GM03348 (cell line): Measurements from ENCODE around the gene GNAQ.
"Not testable (repeated sequence)": the region's sequence is repeated elsewhere in the genome, so short reads cannot be mapped to it uniquely, and the experiment has no call there.

Experiments used
- DNase-seq: peaks from one replicate; pipeline ENCODE4 v3.0.0; 2012; ENCODE audit warnings: low spot score

Gene GNAQ

GRCh38 chr9:77731008-77731698 is 300.5 kb downstream of the GNAQ start:
- no peak for DNase-seq

DNA sequence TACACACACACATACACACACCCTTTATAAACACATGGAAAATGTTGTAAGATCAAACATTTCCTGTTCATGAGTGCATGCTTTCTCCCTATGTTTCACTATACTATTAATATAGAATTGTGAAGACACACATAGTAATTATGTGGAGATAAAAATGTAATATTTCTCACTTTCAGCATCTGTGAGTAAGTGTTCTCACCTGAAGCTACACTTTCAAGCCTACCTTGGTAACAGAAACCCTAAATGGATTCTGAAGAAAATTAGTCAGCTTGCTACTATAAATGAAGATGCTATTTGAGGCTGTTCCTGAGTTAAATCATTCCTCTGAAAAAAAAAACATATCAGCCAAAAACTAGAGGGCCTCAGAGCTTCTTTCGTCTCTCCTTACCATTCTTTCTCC is 302.4 kb downstream of the GNAQ start:
- DNase-seq, result no peak

GRCh38 chr9:77726814-77727213 is 304.8 kb downstream of the GNAQ start:
- no peak for DNase-seq

DNA sequence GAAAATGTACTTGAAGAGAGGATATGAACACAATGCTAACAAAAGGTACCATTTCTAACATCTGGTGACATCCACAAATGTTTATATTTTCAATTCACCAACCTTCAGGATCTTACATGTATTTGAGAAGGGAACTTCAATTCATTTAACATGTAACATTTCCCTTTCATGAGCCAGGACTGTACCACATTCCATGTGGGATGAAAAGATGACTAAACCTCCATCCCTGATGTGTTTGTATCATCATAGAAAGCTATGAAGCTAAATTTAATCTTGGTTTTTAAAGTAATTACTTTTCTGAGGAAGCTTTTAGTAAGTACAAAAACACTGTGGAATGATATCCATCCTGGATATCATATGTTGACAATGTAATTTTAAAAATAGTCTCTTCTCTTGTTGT is 305.3 kb downstream of the GNAQ start:
- no peak for DNase-seq

- no peak for DNase-seq
Measured at GRCh38 chr9:77725820-77726219, 305.8 kb downstream of the GNAQ start.

DNA sequence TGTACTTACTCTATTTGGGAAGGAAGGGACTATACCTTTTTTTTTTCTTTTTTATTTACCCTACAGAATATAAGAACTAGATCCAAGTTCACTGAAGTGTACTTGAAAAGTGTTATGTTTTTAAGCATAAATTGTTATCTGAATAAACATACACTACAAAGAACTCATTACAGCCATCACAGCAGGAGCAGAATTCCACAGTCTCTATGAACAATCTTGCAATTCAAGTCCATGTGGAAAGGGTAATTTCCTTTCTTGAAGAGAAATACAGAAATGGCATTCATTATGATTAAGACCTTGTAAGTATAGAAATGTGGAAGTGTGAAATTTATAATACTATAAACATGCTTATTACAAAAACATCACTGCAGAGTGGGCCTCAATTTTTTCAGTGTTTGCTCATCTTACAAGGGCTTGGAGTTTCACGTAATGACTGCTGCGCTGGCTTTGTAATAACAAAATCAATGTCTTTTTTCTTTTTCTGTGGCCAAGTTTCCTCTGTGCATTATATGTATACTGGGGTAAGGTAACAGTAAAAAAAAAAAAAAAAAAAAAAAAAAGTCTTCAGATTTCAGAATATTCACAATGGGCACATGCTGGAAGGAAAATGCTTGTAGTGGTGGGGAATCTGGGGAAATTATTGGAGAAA is 306.4 kb downstream of the GNAQ start:
- no peak for DNase-seq

DNA sequence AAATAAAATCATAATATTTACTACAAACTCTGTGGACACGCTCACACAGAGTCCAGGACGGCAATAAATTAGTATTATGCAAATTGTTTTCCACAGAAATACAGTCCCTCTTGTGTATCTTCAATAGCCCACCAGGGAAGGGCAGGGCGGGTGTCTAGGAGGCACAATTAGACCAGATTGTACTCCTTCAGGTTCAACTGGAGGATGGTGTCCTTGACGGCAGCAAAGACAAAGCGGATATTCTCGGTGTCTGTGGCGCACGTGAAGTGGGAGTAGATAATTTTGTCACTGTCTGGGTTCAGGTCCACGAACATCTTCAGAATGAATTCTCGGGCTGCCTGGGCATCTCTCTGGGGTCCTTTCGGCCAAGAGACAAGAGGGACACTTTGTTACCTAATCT is 310.5 kb downstream of the GNAQ start:
- DNase-seq, result not testable (repeated sequence)

DNA sequence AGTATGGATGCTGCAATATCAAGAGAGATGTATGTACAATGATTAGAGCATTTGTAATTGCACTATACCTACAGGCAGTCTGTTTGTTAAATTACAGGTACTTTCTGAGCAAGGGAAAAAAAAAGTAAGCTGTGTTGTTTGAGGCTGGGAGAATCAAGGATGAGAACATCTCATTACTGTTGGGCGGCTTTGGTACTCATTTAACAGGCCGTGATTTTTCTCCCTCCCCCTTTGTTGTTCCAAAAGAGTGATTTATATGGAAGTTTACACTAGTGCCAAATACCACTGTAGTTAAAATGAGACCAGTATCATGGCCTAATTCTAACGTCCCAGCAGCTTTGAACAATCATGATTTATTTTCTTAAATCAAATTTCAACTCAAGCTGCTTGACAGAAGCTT is 312.3 kb downstream of the GNAQ start:
- no peak for DNase-seq

DNA sequence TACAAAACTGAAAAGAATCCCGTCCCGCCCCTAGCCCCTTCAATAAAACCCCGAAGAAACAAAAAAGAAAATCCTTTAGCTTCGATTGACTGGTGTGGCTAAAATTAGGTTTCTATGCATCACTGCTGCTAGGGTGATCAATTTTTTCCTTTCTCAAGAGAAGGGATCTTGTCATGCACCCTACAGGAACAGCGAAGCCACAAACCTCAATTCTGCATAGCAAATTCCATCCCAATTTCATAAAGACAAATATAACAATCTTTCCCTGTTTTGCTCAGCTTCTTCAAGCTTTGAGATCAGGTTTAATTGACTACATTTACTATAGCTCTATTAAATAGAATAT is 313.3 kb downstream of the GNAQ start:
- not testable (repeated sequence) for DNase-seq

GRCh38 chr9:77717608-77718297 is 313.9 kb downstream of the GNAQ start:
- peak; percentile 41 for DNase-seq

GRCh38 chr9:77714077-77714549 is 317.5 kb downstream of the GNAQ start:
- DNase-seq, result peak; percentile 32

DNA sequence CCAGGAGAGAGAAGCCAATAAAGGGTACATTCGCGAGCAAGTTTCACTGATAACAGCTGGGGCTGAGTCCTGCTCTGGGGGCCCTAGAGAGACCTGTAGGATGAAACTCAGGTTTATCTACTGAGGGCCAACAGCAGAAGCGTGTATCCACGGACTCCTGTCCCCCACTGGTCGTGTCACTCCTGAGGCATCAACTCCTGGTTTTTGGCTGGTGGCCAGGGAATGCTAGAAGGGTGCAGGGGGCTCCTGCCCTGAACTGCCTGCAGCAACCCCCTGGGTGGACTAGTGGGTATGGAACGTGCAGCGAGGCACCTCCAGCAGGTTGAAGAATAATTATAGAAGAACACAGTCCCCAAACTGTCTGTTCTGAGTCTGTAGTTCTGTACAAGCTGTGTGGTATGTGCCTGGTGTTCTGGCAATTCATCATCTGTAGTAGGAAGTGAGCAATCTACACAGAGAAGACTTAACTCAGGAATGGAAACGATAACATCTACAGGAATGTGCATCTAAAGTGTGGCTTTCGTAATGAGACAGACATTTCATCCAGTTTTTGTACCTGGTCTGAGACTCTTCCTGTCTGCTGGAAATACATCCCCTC is 319.0 kb downstream of the GNAQ start:
- DNase-seq, result peak; percentile 77

DNA sequence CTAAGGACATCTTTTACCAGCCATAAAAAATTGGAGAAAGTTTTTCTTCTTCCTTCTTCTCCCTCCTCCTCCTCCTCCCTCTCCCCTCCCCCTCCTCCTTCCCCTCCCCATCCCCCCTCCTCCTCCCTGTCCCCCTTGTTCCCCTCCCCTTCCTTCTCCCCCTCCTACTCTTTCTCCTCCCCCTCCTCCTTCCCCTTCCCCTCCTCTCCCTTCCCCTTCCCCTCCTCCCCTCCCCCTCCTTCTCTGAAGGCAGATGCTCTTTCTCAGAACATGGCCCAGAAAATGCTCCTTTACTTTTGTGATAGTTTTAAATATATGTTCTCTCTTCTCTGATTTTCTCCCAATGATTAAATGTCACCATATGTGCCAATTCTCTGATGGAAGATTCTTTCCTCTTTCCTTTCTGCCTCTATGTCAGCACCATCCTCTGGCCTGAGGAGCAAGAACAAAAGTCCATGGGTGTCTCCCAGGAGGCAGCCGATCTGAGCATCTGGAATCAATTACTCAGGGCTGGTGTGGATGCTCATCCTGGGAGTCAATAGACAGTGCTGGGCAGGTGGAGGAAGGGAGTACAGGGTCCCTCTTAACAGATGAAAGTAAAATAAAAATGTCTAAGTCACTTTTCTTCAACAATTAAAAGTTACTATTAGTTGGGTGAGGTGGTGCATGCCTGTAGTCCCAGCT is 320.5 kb downstream of the GNAQ start:
- no peak for DNase-seq

- DNase-seq, result no peak
Measured at GRCh38 chr9:77710316-77710715, 321.3 kb downstream of the GNAQ start.

GRCh38 chr9:77708064-77708815 is 323.4 kb downstream of the GNAQ start:
- no peak for DNase-seq

DNA sequence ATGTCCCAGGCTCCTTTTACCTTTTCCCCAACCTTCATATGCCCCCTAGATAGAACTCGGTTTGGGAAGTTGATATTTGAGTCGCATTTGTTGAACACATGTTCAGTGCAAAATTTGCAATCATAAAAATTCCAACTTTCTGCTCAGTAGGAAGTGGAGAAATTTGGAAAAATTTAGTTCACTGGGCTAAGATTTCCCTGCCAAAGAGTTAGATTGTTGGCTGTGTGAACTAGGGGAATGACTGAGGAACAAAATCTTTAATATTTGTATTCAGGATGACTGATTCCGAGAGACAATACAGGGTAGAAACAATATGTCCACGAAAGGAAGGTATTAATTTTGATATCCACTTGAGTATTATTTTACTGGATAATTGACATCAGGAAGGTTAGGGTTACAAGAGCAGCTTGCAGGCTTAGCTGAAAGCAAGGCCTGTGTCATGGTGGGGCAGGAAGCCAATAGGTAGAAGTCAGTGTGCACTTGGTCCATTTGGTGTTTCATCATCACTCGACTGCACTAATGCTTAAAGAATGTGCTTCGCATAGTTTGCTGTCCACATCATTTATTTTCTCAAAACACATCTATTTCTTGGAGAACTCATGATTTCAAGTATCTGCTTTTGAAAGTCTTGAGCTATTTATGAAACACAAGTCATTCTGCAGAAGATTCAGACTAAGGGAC is 324.1 kb downstream of the GNAQ start:
- DNase-seq, result peak; percentile 88

DNA sequence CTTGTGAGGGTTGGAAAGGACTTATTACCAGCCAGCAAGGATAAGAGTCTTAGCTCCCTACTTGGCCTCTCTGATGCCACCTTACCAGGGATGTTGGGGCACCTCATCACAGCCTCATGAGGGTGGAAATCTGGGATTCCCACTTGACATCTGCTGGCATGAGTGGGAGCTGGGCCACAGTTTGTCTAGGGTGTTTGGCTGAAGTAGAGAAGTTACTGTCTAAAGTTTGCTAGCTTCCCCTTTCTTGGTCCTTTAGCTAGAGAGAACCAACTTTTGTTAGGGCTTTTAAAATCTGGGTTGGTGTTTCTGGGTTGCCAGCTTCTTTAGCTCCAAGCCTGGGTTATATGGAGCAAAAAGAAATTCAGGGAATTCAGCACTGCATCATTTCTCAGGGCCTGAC is 326.0 kb downstream of the GNAQ start:
- DNase-seq, result no peak

DNA sequence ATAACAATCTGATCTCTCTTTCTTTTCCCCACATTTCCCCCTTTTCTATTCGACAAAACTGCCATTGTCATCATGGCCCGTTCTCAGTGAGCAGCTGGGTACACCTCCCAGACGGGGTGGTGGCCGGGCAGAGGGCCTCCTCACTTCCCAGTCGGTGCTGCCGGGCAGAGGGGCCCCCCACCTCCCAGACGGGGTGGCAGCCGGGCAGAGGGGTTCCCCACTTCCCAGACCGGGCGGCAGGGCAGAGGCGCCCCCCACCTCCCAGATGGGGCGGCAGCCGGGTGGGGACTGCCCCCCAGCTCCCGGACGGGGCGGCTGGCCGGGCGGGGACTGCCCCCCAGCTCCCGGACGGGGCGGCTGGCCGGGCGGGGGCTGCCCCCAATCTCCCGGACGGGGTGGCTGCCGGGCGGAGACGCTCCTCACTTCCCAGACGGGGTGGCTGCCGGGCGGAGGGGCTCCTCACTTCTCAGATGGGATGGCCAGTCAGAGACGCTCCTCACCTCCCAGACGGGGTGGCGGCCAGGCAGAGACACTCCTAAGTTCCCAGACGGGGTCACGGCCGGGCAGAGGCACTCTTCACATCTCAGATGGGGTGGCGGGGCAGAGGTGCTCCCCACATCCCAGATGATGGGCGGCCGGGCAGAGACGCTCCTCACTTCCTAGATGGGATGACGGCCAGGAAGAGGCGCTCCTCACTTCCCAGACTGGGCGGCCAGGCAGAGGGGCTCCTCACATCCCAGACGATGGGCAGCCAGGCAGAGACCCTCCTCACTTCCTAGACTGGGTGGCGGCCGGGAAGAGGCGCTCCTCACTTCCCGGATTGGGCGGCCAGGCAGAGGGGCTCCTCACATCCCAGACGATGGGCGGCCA is 328.9 kb downstream of the GNAQ start:
- DNase-seq, result not testable (repeated sequence)

DNA sequence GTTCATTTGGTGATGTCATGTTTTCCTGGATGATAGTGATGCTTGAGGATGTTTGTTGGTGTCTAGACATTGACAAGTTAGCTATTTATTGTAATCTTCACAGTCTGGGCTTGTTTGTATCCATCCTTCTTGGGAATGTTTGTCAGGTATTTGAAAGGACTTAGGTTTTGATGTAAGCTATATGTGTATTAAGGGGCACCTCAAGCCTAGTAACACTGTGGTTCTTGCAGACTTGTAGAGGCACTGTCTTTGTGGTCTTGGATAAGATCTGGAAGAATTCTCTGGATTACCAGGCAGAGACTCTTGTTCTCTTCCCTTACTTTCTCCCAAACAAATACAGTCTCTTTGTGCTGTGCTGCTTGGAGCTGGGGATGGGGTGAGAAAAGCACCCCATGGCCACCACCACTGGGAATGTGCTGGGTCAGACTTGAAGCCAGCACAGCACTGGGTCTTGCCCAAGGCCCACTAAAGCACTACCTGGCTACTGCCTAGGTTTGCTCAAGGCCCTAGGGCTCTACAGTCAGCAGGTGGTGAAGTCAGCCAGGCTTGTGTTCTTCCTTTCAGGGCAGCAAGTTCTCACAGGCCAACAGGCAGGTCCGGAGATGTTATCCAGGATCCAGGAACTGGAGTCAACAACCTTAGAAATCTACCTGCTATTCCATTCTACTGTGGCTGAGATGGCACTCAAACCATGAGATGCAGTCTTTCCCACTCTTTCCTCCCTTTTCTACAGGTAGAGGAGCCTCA is 334.2 kb downstream of the GNAQ start:
- DNase-seq, result no peak
